Fibroblast of peridontal ligament (primary cell): ENCODE measurements around the gene SLC18A3.
A peak's percentile ranks its signal among the peaks of the same experiment; 100 is the strongest.

Experiments used
- DNase-seq: peaks from one replicate; pipeline ENCODE4 v3.0.0-alpha.2; 2010; ENCODE audit errors: extremely low read depth

The SLC18A3 gene

DNA sequence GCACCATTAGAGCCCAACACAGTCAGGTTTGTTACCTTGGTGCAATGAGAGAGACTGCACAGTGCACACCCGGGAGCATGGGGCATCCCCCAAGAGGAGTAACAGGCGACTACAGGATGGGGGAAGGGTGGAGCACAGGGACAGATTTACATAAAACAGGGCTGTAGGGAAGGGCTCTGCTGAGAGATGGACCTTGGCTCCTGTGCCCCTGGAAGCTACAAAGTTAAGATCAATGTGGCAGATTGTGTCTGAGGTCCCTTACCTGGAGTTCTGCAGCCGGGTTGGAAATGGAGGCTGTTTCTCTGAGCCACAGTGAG lies 13.7 kb upstream of the SLC18A3 start:
- DNase-seq = no peak

DNA sequence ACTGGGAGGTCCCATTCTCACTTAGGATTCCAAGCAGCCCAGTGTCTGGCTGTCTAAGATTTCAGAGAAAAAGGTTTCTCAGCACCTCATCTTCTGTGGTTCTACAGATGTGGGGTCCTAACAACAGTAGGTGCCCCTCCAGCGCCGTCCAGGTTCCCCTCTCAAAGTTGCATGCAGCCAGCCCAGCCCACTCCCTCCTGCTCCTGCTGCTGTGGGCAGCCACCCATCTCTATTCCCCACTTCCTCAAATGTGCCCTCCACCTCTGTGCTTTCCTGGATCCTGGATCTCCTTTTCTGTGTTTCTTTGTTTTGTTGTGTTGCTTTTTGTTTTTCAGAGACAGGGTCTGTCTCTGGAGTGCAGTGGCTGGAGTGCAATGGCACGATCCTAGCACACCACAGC lies 13.3 kb upstream of the SLC18A3 start:
- no peak for DNase-seq

DNA sequence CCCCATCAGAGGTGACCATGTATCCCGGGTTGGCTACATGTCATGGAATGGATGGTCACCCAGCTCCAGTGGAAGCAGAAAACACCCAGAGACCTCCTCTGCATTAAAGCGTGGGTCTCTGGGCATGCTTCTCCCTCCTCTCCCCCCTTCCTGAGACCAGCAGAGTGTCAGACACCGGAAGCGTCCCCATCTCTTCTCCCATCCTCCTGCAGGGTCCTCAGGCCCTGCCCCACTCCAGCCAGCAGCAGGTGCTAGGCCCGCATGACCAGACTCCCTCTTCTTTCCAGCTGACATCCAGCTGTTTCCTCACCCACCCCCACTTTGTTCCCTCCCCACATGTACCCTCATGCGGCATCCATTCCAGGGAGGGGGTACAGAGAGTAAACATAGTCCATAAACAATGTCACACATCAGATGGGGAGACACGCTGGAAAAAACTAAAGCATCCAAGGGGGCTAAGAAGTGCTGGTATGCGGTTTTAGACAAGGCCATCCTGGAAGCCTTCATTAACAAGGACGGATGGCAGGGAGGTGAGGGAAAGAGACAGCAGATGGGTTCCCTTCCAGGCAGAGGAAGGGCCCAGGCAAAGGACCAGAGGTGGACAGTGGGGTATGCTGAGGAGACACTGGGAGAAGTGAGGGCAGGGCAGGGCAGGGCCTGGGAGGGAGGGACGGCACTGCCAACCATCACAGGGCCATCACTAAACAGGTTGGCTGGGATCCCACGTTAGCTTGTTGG lies 12.5 kb upstream of the SLC18A3 start:
- DNase-seq = no peak

DNA sequence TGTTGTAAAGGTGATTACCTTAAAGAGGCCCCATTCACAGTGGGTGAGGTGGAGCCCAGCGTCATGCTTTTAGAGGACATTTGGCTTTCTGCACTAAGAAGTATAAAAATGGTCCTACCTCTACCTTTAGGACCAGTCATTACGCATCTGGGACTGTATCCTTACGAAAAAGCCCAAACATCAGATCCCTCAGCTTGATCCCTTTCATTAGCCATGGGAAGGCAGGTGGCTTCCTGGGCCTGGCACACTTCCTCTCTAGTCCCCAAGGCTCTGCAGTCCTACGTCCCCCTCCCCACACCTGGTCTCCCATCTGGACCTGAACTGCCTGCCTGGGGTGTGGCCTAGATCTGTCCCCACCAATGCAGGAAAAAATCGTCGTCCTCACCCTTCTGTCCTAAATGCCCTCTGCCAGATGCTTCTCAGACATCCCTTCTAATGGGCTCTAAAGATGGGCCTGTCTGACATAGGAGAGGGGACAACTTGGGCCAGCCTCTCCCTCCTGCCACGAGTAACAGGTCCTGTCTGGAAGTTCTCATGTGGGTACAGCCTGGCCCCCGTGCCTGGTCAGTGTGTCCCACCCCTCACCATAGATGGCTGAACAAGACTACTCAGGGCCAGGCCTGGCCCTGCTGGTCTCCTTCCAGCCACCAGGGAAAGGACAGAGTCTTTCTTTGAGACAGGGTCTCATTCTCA lies 11.8 kb upstream of the SLC18A3 start:
- no peak for DNase-seq

DNA sequence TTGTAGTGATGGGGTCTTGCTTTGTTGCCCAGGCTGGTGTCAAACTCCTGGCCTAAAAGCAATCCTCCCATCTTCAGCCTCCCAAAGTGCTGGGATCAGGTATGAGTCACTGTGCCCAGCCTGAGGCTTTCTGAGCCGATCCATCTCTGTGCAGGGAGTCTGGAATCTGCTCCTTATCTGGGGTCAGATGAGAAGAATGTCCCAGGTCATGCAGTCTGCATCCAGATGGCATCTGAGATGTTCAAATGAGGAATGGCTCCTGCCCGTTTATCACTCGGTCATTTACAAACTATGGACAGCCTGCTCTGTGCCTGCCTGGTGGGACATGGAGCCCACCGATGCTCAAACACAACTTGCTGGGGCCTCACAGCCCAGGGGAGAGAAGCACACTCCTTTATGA lies 11.1 kb upstream of the SLC18A3 start:
- no peak for DNase-seq

DNA sequence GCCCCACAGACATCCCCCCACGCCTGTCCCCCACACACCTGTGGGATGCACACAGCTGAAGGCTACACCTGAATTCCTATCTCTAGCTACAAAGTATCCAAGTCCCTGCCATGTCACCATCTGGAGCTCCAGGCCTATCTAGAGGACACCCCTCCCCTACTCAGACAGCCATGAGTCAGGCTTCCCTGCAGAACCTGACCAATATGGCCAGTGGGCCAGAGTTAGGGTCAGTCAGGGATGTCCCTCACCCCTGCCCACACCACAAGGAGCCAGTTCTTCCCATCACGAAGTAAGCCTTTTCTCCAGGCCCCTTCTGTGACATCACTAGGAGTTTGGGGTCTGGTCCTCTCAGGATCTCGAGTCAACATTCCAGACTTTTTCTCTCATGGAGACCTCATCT lies 10.6 kb upstream of the SLC18A3 start:
- no peak for DNase-seq

DNA sequence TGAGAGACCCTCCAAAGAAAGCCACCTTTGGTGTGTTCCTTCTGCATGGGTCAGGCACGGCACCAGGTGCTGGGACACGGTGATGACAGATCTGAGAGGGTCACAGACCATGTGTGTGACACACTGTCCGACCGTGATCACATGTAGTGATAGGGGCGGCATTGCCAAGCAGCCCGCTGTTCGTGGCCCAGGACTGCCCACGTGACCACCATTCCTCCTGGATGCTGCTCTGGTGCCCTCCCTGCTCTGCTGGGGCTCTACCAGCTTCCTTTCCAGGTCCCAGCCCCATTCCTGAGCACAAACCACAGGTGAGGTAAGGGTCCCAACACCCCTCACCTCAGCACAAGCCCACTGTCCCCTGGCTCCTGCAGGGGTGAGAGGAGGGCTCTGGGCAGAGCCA lies 10.1 kb upstream of the SLC18A3 start:
- no peak for DNase-seq

DNA sequence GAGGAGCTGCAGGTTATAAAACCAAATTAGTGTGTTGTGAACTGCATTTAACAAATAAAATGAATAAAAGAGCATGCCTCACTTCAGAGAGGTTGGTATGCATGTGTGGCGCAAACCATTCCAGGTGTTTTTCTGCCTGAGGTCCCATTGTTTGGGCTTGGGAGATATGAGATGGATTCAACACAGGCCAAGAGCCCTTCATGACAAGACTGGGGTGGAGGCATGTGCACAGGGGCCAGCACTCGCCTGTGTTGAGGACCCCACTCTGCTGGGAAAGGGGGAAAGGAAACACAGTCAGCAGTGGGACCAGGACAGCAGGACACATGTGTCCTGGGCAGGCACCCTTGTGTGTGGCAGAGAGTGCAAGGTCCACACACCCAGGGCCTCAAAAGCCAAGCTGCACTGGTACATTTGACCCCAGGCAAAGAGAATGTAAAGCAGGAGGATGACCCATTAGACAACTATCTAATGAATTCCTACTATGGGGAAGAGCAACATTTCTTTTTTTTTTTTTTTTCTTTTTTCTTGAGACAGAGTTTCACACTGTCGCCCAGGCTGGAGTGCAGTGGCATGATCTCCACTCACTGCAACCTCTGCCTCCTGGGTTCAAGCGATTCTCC lies 9.2 kb upstream of the SLC18A3 start:
- DNase-seq = no peak

DNA sequence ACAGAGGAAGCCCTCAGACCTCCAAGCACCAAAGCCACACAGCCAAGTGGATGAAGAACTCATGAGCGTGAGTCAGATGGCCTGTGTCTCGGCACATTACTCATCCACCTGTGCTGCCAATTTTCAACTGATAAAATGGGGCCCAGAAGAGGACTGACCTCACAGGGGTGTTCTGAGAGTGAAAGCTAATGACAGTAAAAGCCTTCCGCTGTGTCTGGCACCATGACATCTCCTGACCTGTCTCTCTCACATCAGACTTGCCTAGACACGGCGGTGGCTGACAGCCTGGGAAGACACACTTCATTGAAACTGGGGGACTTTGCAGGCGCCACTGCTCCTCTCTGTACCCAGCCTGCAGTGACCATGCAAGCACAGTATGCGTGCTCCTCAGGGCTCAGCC lies 8.3 kb upstream of the SLC18A3 start:
- no peak for DNase-seq

DNA sequence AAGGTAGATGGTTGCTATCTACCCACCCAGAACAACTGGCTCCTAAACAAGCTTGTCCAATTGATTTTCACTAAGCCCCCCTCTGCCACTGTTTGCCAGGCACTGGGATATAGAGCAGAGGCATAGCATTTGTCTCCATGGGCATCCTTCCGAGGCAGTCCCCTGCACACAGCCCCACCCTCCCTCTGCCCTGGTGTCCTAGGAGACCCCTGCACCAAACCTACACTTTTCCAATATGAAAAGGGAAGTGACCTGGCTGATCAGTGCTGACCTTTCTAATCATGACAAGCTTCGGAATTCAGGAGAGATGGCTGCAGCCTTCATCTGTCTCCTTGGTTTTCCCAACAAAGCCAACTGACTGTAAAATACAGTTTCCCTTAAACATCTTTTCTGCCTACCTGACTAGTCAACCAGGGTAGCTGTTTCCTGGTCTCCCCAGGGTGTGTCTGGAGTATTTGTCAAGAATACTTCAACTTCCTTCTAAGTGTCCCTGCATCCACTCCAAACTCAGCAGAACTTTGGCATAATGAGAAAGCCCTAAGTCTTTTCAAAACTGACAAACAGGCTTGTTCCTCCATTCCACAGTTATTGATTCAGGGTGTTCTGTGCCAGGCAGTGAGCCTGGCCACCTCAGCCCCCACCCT lies 7.6 kb upstream of the SLC18A3 start:
- no peak for DNase-seq

DNA sequence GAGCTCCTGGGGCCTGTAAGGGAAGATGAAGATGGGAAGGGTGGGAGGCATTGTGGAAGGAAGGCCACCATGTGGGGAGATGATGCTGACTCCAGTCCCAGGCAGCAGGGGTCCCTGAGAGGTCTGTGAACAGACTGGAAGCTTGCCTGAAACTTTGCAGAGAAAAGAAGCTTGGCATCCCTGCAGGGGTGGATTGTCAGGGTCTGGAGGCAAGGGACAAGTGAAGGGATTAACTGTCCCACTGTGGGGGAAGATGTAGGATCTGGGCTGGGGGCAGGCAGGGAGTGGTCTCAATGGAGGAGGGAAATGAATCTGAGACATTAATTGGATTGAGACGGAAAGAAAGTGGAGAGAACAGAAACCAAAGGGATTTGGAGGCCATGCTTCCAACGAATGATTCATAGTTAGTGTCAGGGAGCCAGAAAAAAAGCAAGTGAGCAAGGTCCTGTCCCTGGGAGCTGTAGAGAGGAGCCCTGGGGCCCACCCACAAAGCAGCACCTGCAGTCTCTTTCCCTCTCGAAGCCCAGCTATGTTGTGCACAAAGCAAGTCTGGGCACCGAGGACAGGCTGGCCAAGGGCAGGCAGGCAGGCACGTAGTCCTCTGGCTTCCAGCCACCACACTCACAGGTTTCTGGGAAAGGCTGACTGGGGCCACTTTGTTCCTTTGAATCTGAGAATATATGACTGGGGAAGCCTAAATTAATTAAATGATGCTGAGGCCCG lies 4.7 kb upstream of the SLC18A3 start:
- DNase-seq = no peak

DNA sequence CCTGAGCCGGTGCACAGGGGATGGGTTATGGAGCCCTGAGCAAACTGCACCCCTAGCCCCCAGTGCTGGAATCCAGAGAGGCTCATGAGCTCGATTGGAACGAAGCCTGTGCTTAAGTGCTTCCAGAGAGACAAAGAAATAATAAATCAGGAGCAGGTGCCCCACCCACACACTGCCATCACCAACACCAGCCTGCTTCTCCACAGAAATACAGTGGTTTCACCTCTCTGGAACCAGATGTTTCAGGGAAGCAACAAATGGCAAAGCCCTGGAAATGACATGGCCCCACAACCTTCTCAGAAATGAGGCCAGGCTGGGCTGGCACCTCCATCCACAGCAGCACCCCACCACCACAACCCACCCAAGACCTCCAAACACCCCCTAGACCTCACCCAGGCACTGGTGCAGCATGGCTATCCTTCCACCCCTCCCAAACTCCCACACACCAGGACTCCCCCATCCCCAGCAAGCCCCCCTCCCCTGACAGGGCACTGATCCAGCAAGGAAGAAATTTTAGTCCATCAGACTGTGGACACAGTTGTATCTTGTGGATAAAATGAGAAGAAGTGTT lies 4.1 kb upstream of the SLC18A3 start:
- no peak for DNase-seq

DNA sequence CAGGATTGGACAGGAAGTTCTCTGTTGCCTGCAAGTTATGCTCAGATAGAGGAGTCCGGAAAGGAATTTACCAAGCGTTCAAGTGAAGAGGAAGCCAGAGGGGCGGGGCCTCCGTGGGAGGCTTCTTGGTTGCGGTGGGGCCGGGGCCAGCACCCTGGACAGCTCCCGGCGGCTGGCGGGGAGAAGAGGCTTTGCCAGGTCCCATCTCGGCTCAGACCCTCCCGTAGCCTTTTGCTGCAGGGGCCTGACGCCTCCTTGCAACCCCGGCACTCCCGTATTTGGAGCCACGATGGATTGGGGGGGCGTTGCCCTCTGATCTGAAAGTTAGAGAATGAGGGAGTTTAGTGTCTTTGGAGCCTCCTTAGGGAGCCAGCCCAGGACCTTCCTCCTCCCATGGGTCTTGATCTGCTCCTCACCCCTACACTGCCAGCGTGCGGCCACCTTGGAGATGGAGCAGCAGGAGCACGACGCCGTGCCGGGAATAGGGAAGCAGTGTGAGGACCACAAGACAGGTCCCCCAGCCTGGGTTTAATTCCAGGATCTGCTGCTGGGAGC lies 3.1 kb upstream of the SLC18A3 start:
- peak; percentile 41 for DNase-seq

DNA sequence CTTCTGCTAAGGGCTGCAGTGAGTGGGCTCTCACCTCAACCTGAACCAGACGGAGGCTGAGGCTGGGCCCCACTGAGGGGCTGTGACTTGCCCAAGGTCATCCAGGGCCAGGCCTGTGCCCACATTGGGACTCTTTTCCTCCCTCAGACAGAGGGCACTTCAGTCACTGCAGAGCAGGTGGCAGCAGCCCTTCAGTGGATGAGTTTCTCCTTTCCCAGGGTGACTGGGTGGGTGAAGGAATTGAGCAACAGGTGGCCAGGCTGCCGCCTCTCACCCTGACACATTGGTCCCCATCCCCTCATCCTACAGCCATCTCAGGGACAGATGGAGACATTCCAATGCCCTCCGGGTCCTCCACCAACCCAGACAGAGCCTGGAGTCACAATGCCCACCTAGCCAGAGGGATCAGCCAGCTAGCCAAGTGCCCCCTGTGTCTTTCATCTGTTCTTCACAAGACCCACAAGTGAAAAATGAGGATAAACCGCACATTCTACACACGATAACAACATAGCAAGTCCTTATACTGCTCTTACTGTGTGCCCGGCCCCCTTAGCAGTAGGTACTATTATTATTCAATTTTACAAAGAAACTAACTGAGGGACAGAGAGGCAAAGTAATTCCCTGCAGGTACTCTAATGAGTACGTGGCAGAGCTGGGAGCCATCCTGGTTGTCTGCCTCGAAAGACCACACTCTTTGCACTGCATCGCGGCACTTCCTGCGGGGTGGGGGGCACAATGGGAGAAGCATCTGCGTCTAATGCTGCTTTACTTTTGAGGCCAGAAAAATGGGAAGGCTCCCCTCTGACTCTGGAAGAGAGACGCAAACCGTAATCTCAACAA lies 1.7 kb upstream of the SLC18A3 start:
- DNase-seq = no peak

DNA sequence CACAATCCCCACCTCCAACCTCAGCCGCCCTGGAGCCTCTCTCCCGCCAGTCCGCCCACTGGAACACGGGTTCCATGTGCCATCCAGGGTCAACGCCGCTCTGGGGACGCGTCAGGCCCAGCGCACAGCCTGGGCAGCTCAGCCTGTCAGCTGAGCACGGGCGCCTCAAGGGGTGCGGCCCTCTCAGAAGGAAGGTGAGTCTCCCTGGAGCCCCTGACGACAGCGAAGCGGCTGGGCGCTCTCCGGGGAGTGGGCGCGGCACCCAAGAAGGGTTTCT lies 1.2 kb upstream of the SLC18A3 start:
- no peak for DNase-seq

DNA sequence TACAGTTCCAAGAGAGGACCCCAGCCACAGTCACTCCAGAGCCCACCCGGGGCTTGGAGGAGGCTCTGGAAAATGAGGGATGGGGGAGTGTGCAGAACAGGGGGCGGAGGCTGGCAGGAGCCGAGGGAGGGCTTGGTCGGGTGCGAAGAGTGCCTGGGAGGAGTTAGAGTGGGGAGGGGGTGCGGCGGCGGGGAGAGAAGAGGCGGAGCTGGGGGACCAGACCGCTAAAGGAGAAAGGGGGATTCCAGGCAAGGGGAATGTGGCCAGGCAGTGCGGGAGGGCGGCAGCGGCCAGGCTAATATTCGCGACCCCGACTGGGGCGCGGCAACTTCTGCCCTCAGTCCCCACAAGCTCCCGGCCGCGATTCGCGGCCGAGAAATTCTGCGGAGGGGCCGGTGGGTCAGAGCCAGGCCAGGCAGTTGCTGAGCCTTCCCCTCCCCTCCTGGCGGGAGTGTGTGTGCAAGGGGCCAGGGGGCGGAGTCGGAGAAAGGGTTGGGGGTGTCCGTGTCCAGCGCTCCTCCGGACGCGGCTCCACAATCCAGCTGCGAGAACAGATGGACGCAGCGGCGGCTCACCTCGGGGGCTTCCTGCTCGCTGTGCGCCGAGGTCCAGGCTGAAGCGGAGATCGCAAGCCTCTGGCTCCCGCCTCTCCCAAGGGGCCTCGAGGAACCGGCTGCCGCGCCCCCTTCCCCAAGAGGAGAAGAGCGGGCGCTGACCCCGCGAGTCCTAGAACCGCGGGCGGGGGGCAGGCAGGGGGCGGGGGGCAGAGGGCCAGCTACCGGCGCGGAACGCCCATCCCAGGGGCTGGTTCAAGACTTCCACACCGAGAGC lies 612 bp upstream of the SLC18A3 start:
- no peak for DNase-seq

DNA sequence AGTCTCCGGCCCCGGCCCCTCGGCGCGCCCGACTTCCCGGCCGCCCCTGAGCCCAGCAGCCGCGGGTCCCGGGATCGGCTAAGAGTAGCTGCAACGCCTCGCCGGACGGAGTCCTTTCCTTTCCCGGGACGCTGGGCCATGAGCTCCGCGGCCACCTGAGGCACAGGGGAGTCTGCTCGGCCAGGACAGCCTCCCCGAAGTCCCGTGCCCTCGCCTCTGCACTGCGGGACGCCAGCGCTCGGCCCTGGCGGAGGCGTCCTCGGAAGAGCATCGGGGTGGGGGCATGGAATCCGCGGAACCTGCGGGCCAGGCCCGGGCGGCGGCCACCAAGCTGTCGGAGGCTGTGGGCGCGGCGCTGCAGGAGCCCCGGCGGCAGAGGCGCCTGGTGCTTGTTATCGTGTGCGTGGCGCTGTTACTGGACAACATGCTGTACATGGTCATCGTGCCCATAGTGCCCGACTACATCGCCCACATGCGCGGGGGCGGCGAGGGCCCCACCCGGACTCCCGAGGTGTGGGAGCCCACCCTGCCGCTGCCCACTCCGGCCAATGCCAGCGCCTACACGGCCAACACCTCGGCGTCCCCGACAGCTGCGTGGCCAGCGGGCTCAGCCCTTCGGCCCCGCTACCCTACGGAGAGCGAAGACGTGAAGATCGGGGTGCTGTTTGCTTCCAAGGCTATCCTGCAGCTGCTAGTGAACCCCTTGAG lies 502 bp downstream of the SLC18A3 start:
- no peak for DNase-seq

DNA sequence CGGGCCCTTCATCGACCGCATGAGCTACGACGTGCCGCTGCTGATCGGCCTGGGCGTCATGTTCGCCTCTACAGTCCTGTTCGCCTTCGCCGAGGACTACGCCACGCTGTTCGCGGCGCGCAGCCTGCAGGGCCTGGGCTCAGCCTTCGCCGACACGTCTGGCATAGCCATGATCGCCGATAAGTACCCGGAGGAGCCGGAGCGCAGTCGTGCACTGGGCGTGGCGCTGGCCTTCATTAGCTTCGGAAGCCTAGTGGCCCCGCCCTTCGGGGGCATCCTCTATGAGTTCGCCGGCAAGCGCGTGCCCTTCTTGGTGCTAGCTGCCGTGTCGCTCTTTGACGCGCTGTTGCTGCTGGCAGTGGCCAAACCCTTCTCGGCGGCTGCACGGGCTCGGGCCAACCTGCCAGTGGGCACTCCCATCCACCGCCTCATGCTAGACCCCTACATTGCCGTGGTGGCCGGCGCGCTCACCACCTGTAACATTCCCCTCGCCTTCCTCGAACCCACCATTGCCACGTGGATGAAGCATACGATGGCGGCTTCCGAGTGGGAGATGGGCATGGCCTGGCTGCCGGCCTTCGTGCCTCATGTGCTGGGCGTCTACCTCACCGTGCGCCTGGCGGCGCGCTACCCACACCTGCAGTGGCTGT lies 1.2 kb downstream of the SLC18A3 start:
- no peak for DNase-seq
